HepG2 (cell line): ENCODE data around the gene STAB2. TPM values are rescaled to one million over a fixed set of nuclear protein-coding genes. Genes with fewer than 3 reads are reported as not detected.

Experiments used
- ATAC-seq: fragments of 200-7000 bp; cut with Tn5 transposase; 3 replicates; pipeline ENCODE4 v1.9.1; 2020; ENCODE audit warnings: mild to moderate bottlenecking, moderate library complexity
- BruUV-seq: library from RNA; stranded (reverse); fragments of 400-500 nt; replicated peaks from 2 replicates; lab custom pipeline; 2021; lab: Mats Ljungman, UMichigan
- CTCF ChIA-PET: fragments of 300-600 bp; formaldehyde crosslinking; extraction: SDS; loops from one replicate; lab custom pipeline; 2021; ENCODE audit warnings: low total read pairs, inconsistent platforms, low intra/inter-chr PET ratio; lab: Yijun Ruan, JAX
- POLR2A ChIA-PET: fragments of 350-600 bp; sonication (Branson Sonifier 250); formaldehyde crosslinking; loops from one replicate; lab custom pipeline; 2020; ENCODE audit warnings: antibody characterized with exemption, inconsistent platforms; lab: Yijun Ruan, JAX
- DNase-seq: peaks from one replicate; pipeline ENCODE4 v3.0.0-alpha.2; 2015; ENCODE audit warnings: low spot score
- FAIRE-seq: peaks from 3 replicates; lab custom pipeline; 2011; peaks lifted over from hg19 to GRCh38; lab: Jason Lieb, UNC
- H2AFZ ChIP-seq: one replicate; pipeline ENCODE4 v1.6.1; 2011; ENCODE audit warnings: low read length, inconsistent platforms
- H3K27ac ChIP-seq: fragments of 300-600 bp; 3 replicates; pipeline ENCODE4 v1.8.0; 2011; ENCODE audit warnings: mixed run types, mild to moderate bottlenecking, mixed read lengths, low read length, inconsistent platforms; ENCODE audit not compliant: insufficient read depth; ENCODE audit errors: extremely low read length
- H3K27me3 ChIP-seq, 2 experiments: fragments of 200-600 bp in 1 of 2; 2 replicates in 1 of 2; 3 replicates in 1 of 2; pipeline versions ENCODE4 v1.6.0 to v1.8.0; 2011; ENCODE audit warnings: low read length in 2 of 2, mild to moderate bottlenecking in 2 of 2, moderate library complexity in 2 of 2, inconsistent platforms in 1 of 2; ENCODE audit not compliant: insufficient read depth in 2 of 2, control insufficient read depth in 1 of 2
- H3K36me3 ChIP-seq, 2 experiments: fragments of 200-600 bp in 1 of 2; replicated peaks in 1 of 2; 2 replicates in 1 of 2; 3 replicates in 1 of 2; pipeline versions ENCODE4 v1.5.1 to v1.8.0; 2011; ENCODE audit warnings: low read length in 2 of 2, inconsistent platforms in 1 of 2; ENCODE audit not compliant: insufficient read depth in 2 of 2, control insufficient read depth in 1 of 2
- H3K4me1 ChIP-seq: 2 replicates; pipeline ENCODE4 v1.5.1; 2012; ENCODE audit warnings: low read length, inconsistent platforms; ENCODE audit not compliant: insufficient read depth
- H3K4me2 ChIP-seq: 2 replicates; pipeline ENCODE4 v1.6.0; 2011; ENCODE audit warnings: low read depth, low read length, inconsistent platforms
- H3K4me3 ChIP-seq, 3 experiments: fragments of 200-600 bp in 1 of 3; sonication (generic), shearing (Covaris generic) in 1 of 3; replicated peaks in 1 of 3; 2 replicates each; pipeline ENCODE4 v1.5.1; 2011 to 2016; ENCODE audit warnings: low read length in 3 of 3, inconsistent platforms in 2 of 3, low read depth in 2 of 3, mild to moderate bottlenecking in 2 of 3, control low read depth in 1 of 3, mixed read lengths in 1 of 3; ENCODE audit not compliant: insufficient read depth in 1 of 3
- H3K79me2 ChIP-seq: one replicate; pipeline ENCODE4 v1.6.1; 2011; ENCODE audit warnings: low read length, inconsistent platforms; ENCODE audit not compliant: insufficient read depth
- H3K9ac ChIP-seq: 2 replicates; pipeline ENCODE4 v1.6.0; 2011; ENCODE audit warnings: mild to moderate bottlenecking, low read depth, low read length, inconsistent platforms; ENCODE audit not compliant: insufficient read depth
- H3K9me3 ChIP-seq: 2 replicates; pipeline ENCODE4 v1.5.1; 2012; ENCODE audit warnings: mild to moderate bottlenecking, low read length
- H4K20me1 ChIP-seq: 2 replicates; pipeline ENCODE4 v1.6.0; 2011; ENCODE audit warnings: inconsistent platforms, mild to moderate bottlenecking, low read length, moderate library complexity; ENCODE audit not compliant: insufficient read depth
- AGO2 ChIP-seq: fragments of 200-400 bp; formaldehyde crosslinking; optimal IDR thresholded peaks from 2 replicates; pipeline ENCODE3; 2017; ENCODE audit warnings: mild to moderate bottlenecking, low read depth, low read length, moderate library complexity
- ASH2L ChIP-seq: fragments of 300-600, 200-600 bp; sonication (generic); IDR thresholded peaks from 2 replicates; pipeline ENCODE4 v1.7.0; 2017; ENCODE audit warnings: low read depth, mild to moderate bottlenecking, moderate library complexity, mixed read lengths, low read length; ENCODE audit not compliant: insufficient read length
- CEBPB ChIP-seq: IDR thresholded peaks from 2 replicates; pipeline ENCODE4 v1.6.1; 2011; ENCODE audit warnings: low read depth, low read length, improper control_type of control experiment, borderline replicate concordance
- CSRNP1 ChIP-seq: sonication (generic); formaldehyde crosslinking; IDR thresholded peaks from 2 replicates; pipeline ENCODE4 v1.8.1; 2023; ENCODE audit warnings: mild to moderate bottlenecking, missing genetic modification reagents
- GATAD1 ChIP-seq: IDR thresholded peaks from 2 replicates; pipeline ENCODE4 v1.6.1; 2016; ENCODE audit warnings: missing genetic modification reagents, missing compliant biosample characterization
- HCFC1 ChIP-seq: fragments of 150-350 bp; IDR thresholded peaks from 2 replicates; pipeline ENCODE4 v1.6.1; 2014; ENCODE audit warnings: low read depth, low read length
- HINFP ChIP-seq: sonication (generic); formaldehyde crosslinking; IDR thresholded peaks from 2 replicates; pipeline ENCODE4 v1.4.0; 2020; ENCODE audit warnings: low read depth, mild to moderate bottlenecking, missing genetic modification reagents
- PPARG ChIP-seq: conservative IDR thresholded peaks from 2 replicates; pipeline ENCODE4 v1.6.1; 2016; ENCODE audit warnings: missing biosample characterization, missing genetic modification reagents
- PTBP1 ChIP-seq: fragments of 200-400 bp; formaldehyde crosslinking; IDR thresholded peaks from 2 replicates; pipeline ENCODE4 v1.6.1; 2018; ENCODE audit warnings: low read length, low read depth; ENCODE audit not compliant: poor library complexity, severe bottlenecking
- THRA ChIP-seq: sonication (generic); formaldehyde crosslinking; IDR thresholded peaks from 2 replicates; pipeline ENCODE4 v1.4.0; 2020; ENCODE audit warnings: missing genetic modification reagents, borderline replicate concordance
- ZFP37 ChIP-seq: sonication (generic); formaldehyde crosslinking; IDR thresholded peaks from 2 replicates; pipeline ENCODE4 v1.4.0; 2020; ENCODE audit warnings: missing genetic modification reagents, borderline replicate concordance
- ZNF737 ChIP-seq: sonication (generic); formaldehyde crosslinking; IDR thresholded peaks from 2 replicates; pipeline ENCODE4 v1.5.0; 2020; ENCODE audit warnings: missing genetic modification reagents, mild to moderate bottlenecking, borderline replicate concordance
- ZNF883 ChIP-seq: sonication (generic); formaldehyde crosslinking; IDR thresholded peaks from 2 replicates; pipeline ENCODE4 v1.5.1; 2020; ENCODE audit warnings: mild to moderate bottlenecking, missing genetic modification reagents; ENCODE audit errors: not compliant biosample characterization
- in situ Hi-C: cut with HindIII; loops from 2 replicates; pipeline ENCODE4 v1.10.0; 2017; ENCODE audit warnings: low pct_unique_long_range_greater_than_20kb; ENCODE audit not compliant: extremely low pct_ligation_motif_present
- intact Hi-C: fragments of 100-400 bp; cut with micrococcal nuclease; formaldehyde crosslinking; loops from one replicate; pipeline ENCODE4 v1.10.0; 2022; ENCODE audit not compliant: unreplicated experiment
- polyA plus RNA-seq, 8 experiments: library from polyadenylated mRNA; depleted of rRNA in 3 of 8; stranded (reverse) in 7 of 8; unstranded in 1 of 8; fragments of >200 nt; fragmentation: Illumina TruSeq in 4 of 8; extraction: Trizol in 4 of 8; gene quantifications; 2 replicates each; pipeline versions ENCODE4 v1.2.1 to v1.2.3, GENCODE V29; 2011 to 2016; ENCODE audit warnings: low read depth in 4 of 8, missing spikeins in 1 of 8, mixed read lengths in 1 of 8; ENCODE audit not compliant: insufficient read depth in 1 of 8
- total RNA-seq, 5 experiments: library from RNA; depleted of rRNA; stranded (reverse); fragments of >200 nt; fragmentation: Illumina TruSeq; extraction: Trizol; gene quantifications; 2 replicates each; pipeline ENCODE4 v1.2.3, GENCODE V29; 2016; ENCODE audit warnings: low read depth in 1 of 5
- TF ChIP-seq, protein P1 (sequence below): sonication (generic); formaldehyde crosslinking; conservative IDR thresholded peaks from 2 replicates; pipeline ENCODE4 v1.5.0; 2020; ENCODE audit warnings: missing genetic modification reagents

The STAB2 gene
- total and polyA plus RNA-seq, 2 of the 13 experiments (the other 11 are each of a cell fraction or from before 2014, with no cell fraction given), result not detected

- Histone ChIP-seq H3K27ac (no peak overlapping the region), H3K4me1 (no peaks in the 10 kb centered on the region), H3K4me3 (no peak overlapping the region), H3K9me3 (no peaks in the 10 kb centered on the region), H3K9ac (no peak overlapping the region), H2AFZ (no peak overlapping the region), H3K36me3 (no peaks in the 10 kb centered on the region), H3K79me2 (no peaks in the 10 kb centered on the region), H3K4me2 (no peak overlapping the region)
- no peak for DNase-seq
- intact Hi-C loops (no loop called here), in situ Hi-C loops (no loop called here)
- TF ChIP-seq CSRNP1 (no peak), PPARG (no peak), CEBPB (no peak), ZFP37 (CRISPR knock-in tag) (no peak), ZNF883 (CRISPR knock-in tag) (no peak), ZNF737 (CRISPR knock-in tag) (no peak), GATAD1 (CRISPR knock-in tag) (no peak), HCFC1 (no peak), AGO2 (no peak), THRA (CRISPR knock-in tag) (no peak), PTBP1 (no peak), HINFP (no peak), ASH2L (no peak)
- TF ChIP-seq, protein P1, sequence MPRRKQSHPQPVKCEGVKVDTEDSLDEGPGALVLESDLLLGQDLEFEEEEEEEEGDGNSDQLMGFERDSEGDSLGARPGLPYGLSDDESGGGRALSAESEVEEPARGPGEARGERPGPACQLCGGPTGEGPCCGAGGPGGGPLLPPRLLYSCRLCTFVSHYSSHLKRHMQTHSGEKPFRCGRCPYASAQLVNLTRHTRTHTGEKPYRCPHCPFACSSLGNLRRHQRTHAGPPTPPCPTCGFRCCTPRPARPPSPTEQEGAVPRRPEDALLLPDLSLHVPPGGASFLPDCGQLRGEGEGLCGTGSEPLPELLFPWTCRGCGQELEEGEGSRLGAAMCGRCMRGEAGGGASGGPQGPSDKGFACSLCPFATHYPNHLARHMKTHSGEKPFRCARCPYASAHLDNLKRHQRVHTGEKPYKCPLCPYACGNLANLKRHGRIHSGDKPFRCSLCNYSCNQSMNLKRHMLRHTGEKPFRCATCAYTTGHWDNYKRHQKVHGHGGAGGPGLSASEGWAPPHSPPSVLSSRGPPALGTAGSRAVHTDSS (CRISPR knock-in tag), result no peak
- TF ChIP-seq, all 625 proteins: peak for 0
- no peak for FAIRE-seq
- no TSS peak for BruUV-seq
- ATAC-seq, result no peak
- POLR2A ChIA-PET, result no interaction called here
- CTCF ChIA-PET, result no interaction called here
- Histone ChIP-seq H3K27me3 (no peaks in the 10 kb centered on the region), H4K20me1 (no peaks in the 10 kb centered on the region)
These were observed 12.2 kb downstream of the STAB2 start for GRCh38 chr12:103599274-103599673.
